ENCODE data around the gene RAB6A.
"Not testable (repeated sequence)": the region's sequence is repeated elsewhere in the genome, so short reads cannot be mapped to it uniquely, and the experiment has no call there.

Gene RAB6A

DNA sequence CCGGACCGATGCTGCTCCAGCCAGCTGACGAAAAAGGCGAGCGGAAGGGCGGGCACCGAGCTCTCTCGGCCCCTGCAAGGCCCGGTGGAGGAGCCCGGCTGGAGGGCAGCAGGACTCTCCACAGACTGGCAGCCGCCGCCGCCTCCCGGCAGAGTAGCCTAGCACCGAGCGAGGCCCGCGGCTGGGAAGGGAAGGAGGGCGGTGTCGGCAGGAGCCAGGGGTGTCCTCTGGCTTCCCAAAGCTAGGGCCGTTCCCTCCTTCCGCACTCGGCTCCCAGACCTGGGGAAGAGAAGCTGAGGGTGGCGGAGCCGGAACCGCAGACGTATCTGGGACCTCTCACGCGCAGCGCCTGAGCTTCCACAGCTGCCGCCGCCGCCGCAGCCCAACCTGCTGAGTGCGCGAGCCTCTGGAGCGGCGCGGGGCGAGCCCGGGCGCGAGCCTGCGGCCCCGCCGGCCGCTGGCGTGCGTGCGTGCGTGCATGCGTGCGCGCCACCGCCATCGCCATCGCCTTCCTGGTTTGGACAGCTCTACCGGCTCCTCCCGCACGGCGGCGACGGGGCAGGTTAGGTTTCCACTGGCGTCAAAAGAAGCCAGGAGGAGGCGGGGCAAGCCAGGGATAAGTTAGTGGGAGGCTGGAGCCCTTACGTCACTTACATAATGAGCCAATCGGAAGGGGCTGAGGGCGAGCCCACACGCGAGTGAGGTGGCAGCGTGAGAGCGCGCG is at the start of gene RAB6A:
Gene RAB6A, minus strand, starts transcription at position 396 of the 724 bp plus-strand sequence. CDS start 439 bp downstream, outside the sequence.
- FAIRE-seq = peak; percentile 90

DNA sequence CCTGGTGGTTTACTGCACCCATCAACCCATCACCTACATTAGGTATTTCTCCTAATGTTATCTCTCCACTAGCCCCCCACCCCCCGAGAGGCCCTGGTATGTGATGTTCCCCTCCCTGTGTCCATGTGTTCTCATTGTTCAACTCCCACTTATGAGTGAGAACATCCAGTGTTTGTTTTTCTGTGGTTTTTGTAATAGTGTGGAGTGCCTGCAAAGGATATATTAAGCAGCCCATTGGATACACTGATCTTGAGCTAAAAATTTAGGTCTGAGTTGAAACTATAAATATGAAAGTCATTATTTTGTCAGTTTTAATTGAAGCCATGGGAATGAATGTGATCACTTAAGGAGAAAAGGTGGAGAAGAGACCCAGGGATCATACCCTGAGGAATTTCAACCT is 49.8 kb upstream of the RAB6A start:
- FAIRE-seq = no peak
- no peak for DNase-seq (ENCODE audit: insufficient read length, low spot score)

More for the DNA sequence above, at the start of gene RAB6A:
- peak; percentile 92 for DNase-seq (ENCODE audit: insufficient read length, low spot score)

- no peak for FAIRE-seq
- DNase-seq (ENCODE audit: insufficient read length, low spot score) = no peak
These were observed 47.2 kb upstream of the RAB6A start for GRCh38 chr11:73808052-73808451.

DNA sequence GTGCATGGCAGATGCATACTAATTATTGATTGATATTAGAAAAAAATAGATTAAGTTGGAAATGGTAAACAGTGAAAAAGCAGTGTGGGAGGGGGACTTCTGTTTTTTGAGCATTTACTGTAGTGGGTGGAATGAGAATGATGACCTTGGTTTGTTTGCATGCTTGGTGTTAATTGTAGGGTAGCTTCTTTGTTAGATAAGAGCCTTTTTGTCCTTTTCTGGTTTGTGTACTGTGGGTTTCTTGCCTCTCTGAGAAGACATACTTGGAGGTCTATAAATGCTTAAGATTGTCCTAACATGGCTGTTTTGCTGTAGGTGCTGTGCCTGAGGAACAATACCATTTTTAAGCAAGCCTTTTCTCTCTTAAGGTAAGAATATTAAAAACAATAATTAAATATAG is 43.8 kb upstream of the RAB6A start:
- FAIRE-seq (no peak), DNase-seq (ENCODE audit: insufficient read length, low spot score) (no peak)

- FAIRE-seq (no peak), DNase-seq (ENCODE audit: insufficient read length, low spot score) (no peak)
These were observed 40.3 kb upstream of the RAB6A start for GRCh38 chr11:73801136-73801535.

- FAIRE-seq (no peak), DNase-seq (ENCODE audit: insufficient read length, low spot score) (no peak)
These were observed 39.5 kb upstream of the RAB6A start for GRCh38 chr11:73800276-73800806.

GRCh38 chr11:73797457-73797856 is 36.6 kb upstream of the RAB6A start:
- DNase-seq (ENCODE audit: insufficient read length, low spot score) (no peak), FAIRE-seq (no peak)

DNA sequence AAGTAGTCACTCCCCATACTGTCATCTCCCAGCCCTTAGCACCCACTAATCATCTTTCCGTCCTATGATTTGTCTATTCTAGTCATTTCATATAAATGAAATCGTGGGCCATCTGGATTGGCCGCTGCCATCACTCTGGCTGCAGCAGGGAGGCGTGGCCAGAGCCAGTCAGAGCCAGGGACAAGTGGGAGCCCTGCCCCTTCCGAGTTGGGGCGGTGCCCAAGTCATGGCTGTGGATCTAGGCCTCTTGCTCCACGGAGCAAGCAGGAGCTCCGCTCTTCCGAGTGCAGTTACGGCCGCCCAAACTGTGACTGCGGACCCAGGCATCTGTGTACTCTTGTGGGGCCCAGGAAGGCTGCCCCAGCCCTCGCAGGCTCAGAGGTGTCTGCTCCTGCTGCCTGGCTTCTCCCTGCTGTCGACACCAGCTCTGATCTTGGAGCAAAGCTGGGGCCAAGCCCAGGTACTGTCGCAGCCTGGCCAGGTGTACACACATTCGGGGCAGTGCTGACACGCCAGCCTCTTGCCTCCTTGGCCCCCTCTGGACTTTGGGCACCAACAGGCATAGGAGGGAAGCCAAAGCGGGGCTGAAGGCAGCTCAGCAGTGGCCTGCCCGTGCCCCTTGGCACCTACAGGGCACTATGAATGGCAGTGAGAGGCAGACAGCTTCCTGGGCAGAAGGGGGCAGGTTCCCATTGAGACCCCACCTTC is 35.2 kb upstream of the RAB6A start:
- no peak for DNase-seq (ENCODE audit: insufficient read length, low spot score)
- no peak for FAIRE-seq

- DNase-seq (ENCODE audit: insufficient read length, low spot score) (no peak), FAIRE-seq (no peak)
These were observed 31.7 kb upstream of the RAB6A start for GRCh38 chr11:73792584-73792983.

- FAIRE-seq = peak; percentile 23
- DNase-seq (ENCODE audit: insufficient read length, low spot score) = no peak
These were observed 28.4 kb upstream of the RAB6A start for GRCh38 chr11:73789279-73789670.

- DNase-seq (ENCODE audit: insufficient read length, low spot score) = peak; percentile 89
- peak; percentile 91 for FAIRE-seq
These were observed 27.0 kb upstream of the RAB6A start, which contains the start of gene MRPL48 for GRCh38 chr11:73787643-73788558. MRPL48 (plus strand) TSS chr11:73787874; CDS start chr11:73787972, 98 bp downstream.

DNA sequence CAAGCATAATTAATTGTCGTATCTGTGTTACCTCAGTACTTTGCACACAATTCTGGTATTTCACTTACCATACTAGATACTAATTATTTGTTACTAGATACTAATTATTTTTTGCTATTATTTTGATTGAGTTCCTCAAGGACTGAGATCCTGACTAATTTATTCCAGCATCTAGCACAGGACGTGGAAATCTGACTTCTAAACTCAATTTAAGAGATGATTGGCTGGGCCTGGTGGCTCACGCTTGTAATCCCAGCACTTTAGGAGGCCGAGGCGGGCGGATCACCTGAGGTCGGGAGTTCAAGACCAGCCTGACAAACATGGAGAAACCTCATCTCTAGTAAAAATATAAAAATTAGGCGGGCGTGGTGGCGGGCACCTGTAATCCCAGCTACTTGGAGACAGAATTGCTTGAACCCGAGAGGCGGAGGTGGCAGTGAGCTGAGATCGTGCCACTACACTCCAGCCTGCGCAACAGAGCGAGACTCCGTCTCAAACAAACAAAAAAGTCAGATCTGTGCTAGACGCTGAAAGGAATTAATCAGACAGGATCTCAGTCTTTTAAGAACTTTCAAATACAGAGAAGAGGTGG is 26.3 kb upstream of the RAB6A start:
- FAIRE-seq = no peak
- DNase-seq (ENCODE audit: insufficient read length, low spot score) = no peak

GRCh38 chr11:73785467-73785866 is 24.6 kb upstream of the RAB6A start:
- not testable (repeated sequence) for FAIRE-seq; DNase-seq (ENCODE audit: insufficient read length, low spot score)

DNA sequence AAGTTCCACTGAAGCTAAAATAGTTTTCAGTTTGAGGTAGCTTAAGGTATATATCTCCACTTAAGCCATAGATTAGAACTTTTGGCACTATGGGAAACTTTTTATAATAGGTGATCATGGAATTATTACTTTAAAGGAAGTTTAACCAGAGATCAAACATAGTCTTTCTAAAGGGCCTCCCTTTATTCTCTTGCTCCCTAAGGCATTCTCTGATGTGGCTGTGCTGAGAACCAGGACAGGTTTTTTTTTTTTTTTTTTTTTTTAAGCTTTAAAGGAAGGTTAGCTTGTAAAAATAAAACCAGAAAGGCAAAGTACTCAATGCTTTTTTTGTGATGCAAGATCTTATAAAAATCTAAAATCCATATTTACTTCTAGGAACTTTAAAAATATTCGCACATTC is 23.9 kb upstream of the RAB6A start:
- FAIRE-seq = no peak

GRCh38 chr11:73784080-73784634 is 23.3 kb upstream of the RAB6A start:
- FAIRE-seq (no peak), DNase-seq (ENCODE audit: insufficient read length, low spot score) (no peak)

More for the DNA sequence above, 23.9 kb upstream of the RAB6A start:
- DNase-seq (ENCODE audit: insufficient read length, low spot score) = no peak

DNA sequence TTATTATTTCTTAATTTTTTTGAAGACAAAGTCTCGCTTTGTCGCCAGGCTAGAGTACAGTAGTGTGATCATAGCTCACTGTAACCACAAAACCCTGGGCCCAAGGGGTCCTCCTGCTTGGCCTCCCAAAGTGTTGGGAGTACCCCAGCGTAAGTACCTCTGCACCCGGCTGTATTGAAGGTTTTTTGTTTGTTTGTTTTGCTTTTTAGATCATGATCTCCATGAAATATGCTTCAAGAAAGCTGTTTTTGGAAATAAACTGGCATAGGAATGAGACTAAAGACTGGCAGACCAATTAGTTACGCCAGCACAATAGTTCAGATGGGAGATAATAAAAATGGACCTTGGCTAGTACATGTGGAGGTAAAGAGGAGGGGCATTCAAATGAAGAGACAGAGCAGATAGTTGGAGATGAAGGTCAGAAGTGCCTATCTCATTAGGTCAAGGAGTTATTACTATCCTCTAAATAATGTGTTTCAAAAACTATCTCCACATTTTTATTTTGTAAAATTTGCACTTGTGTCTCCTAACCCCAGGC is 22.7 kb upstream of the RAB6A start:
- FAIRE-seq = no peak
- DNase-seq (ENCODE audit: insufficient read length, low spot score) = no peak

DNA sequence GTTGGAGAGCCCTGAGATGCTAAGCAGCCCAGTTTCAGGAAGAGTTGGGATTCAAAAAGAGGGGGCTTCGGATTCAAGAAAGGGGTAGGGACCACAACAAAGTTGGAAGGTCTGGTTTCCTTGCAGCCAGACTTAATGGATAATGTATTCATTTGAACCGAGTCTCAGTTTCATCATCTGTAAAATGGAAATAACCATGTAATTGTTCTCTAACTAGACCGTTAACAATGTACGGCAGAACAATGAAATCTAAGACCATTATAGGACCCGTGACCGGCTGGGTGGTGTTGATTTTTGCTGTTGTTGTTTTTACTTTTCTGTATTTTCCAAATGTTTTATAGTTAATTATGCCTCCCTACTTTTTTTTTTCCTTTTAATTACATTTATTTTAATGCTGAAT is 20.4 kb upstream of the RAB6A start:
- no peak for DNase-seq (ENCODE audit: insufficient read length, low spot score)
- no peak for FAIRE-seq

DNA sequence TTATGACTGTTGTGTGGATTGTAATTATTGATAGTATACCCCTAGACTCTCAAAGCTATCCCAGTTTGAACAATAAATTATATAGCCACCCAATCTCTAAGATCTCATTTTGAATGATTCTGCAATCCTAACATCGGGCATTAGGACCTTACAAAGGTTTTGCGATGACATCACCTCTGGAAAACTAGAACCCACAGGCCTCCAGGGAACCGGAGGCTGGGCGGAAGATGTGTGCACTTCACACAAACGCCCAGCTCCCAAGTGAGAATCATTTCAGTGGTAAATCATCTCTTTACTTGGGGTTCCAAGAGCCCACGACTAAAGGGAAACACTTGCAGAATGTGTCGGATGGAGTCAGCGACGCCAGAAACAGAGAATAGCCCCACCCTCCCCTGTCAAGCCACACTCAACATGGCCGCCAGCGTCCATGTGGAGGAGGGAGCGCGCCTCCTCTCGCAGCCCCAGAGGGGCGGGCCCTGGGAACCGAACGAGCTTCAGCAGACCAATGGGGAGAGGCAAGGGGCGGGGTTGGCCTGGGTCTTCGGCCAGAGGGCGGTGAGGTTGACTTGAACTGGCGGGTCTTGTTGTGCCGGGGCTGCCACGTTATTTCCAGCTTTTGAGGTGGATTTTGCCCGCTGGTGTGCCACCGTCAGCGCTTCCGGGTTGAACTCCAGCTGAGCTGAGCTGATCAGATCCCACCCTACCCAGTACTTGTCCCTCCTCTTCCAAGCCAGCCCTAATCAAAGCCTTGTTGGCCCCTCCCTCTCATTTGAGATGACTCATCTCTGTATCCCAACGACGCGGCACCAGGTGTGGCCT is 18.4 kb upstream of the RAB6A start:
- DNase-seq (ENCODE audit: insufficient read length, low spot score) (peak; percentile 93), FAIRE-seq (peak; percentile 99)

DNA sequence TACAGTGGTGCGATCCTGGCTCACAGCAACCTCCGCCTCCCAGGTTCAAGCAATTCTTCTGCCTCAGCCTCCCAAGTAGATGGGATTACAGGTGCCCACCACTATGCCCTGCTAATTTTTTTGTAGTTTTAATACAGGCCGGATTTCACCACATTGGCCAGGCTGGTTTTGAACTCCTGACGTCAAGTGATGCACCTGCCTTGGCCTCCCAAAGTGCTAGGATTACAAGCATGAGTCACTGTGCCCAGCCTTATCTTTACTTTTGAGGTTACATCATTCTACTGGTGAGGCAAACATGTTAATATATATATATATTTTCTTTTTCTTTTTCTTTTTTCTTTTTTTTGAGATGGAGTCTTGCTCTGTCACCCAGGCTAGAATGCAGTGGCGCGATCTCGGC is 9.9 kb upstream of the RAB6A start:
- not testable (repeated sequence) for DNase-seq (ENCODE audit: insufficient read length, low spot score); FAIRE-seq

Measured in GM19239 (cell line).